Heart left ventricle (tissue), 16 donors: Measurements from ENCODE around the gene ZNF354B. TPM values are rescaled to one million over a fixed set of nuclear protein-coding genes. Genes with fewer than 3 reads are reported as not detected.

Experiments used
- ATAC-seq, 4 donors: fragments of 200-7000 bp; cut with Tn5 transposase; one replicate each; pipeline ENCODE4 v1.9.1; 2020 to 2022; ENCODE audit warnings: moderate library complexity in 4 of 4, mild to moderate bottlenecking in 3 of 4, moderate number of reproducible peaks in 1 of 4
- DNase-seq, 5 donors: peaks; one replicate each; pipeline ENCODE4 v3.0.0-alpha.2; 2020
- H3K27ac ChIP-seq, 12 donors: fragments of 200-600 bp; sonication (generic) in 4 of 12; one replicate each; pipeline versions ENCODE4 v1.5.0 to v1.8.0; 2016 to 2022; ENCODE audit warnings: mild to moderate bottlenecking in 2 of 12
- H3K27me3 ChIP-seq, 9 donors: fragments of 200-600 bp; sonication (generic) in 2 of 9; one replicate each; pipeline versions ENCODE4 v1.5.1 to v1.8.0; 2016 to 2022; ENCODE audit warnings: mild to moderate bottlenecking in 3 of 9
- H3K36me3 ChIP-seq, 9 donors: fragments of 200-600 bp; sonication (generic) in 2 of 9; one replicate each; pipeline versions ENCODE4 v1.5.0 to v1.8.0; 2018 to 2022; ENCODE audit warnings: mild to moderate bottlenecking in 2 of 9
- H3K4me1 ChIP-seq, 12 donors: fragments of 200-600 bp; sonication (generic) in 4 of 12; one replicate each; pipeline versions ENCODE4 v1.5.0 to v1.8.0; 2016 to 2022; ENCODE audit warnings: mild to moderate bottlenecking in 3 of 12
- H3K4me3 ChIP-seq, 12 donors: fragments of 200-600 bp; sonication (generic) in 4 of 12; one replicate each; pipeline versions ENCODE4 v1.5.0 to v1.8.0; 2017 to 2022; ENCODE audit warnings: mild to moderate bottlenecking in 9 of 12, moderate library complexity in 4 of 12
- H3K9me3 ChIP-seq, 12 donors: fragments of 200-600 bp; sonication (generic) in 4 of 12; one replicate each; pipeline versions ENCODE4 v1.5.0 to v1.8.0; 2016 to 2022; ENCODE audit warnings: mild to moderate bottlenecking in 1 of 12
- POLR2A ChIP-seq, 2 donors: fragments of 450-650 bp; IDR thresholded peaks; one replicate each; pipeline ENCODE4 v1.6.1; 2017; ENCODE audit warnings: antibody characterized with exemption in 2 of 2, mild to moderate bottlenecking in 2 of 2, moderate library complexity in 2 of 2
- WGBS, 4 donors: extraction: QIAGEN DNeasy Blood & Tissue Kit in 2 of 4; methylation state at CpG; one replicate each; pipeline versions ENCODE4 v1.1.5 to v1.1.7; 2013 to 2018; 5-methylcytosine and 5-hydroxymethylcytosine counted together
- intact Hi-C, 10 donors: fragments of 100-400 bp; cut with DNase I; formaldehyde crosslinking; loops; one replicate each; pipeline versions ENCODE4 v1.11.1 to v1.14.2; 2022
- polyA plus RNA-seq, 2 donors: library from polyadenylated mRNA; stranded (reverse); fragments of 200-250 nt; gene quantifications; one replicate each; pipeline ENCODE4 v1.2.3, GENCODE V29; 2013
- total RNA-seq, 9 donors: library from RNA; depleted of rRNA in 2 of 9; stranded (reverse); fragments of >200 nt in 2 of 9; fragmentation: NEBNext Ultra II Directional in 3 of 9; extraction: Animal tissue kit (Norgen Biotek cat#: 25700) in 3 of 9; gene quantifications; one replicate each; pipeline versions ENCODE4 v1.1.0 to v1.2.4, GENCODE V29; 2016 to 2023
- TF ChIP-seq, protein P1 (sequence below), 12 donors: fragments of 200-600 bp; sonication (generic) in 4 of 12; IDR thresholded peaks; one replicate each; pipeline versions ENCODE4 v1.5.0 to v1.8.0; 2018 to 2022; ENCODE audit warnings: antibody characterized with exemption in 12 of 12, mild to moderate bottlenecking in 5 of 12
- donor health status: ischemic (EF 13 %, LVEDD 7.1; RV severe dilation, severe dysfunction).
- donor health status: healthy with polysubstance abuse.
- donor health status: DM: no; HTN: yes; CAD: no.
- donor health status: DM: no; HTN: no; CAD: no.
- donor health status: ischemic (EF 25% LVEDD 6.9; RV normal size, moderate dysfunction).
- donor health status: ischemic (EF 25% LVEDD 5.7; RV mildly dilated, moderate dysfunction).
- donor health status: healthy.
- donor health status: DM: yes; HTN: yes; CAD: no.
- donor health status: ischemic (EF 35%, LVEDD 5.7; RV mildly dilated, moderate dysfunction).
- donor health status: nonischemic (EF 11% LVEDD 7.7; RV severe dilation, severe dysfunction).
- donor health status: DM: yes; HTN: yes; CAD: no.
- donor health status: PGD.
- donor health status: ischemic (EF 29% LVEDD 5.4; RV normal size, mild dysfunction).
- donor health status: nonischemic (EF 23%, LVEDD 6.1; RV moderate dilation, normal function).

Gene ZNF354B
- total and polyA plus RNA-seq, 11 donors, result 3.5 to 11.9 (median 7.0) TPM

DNA sequence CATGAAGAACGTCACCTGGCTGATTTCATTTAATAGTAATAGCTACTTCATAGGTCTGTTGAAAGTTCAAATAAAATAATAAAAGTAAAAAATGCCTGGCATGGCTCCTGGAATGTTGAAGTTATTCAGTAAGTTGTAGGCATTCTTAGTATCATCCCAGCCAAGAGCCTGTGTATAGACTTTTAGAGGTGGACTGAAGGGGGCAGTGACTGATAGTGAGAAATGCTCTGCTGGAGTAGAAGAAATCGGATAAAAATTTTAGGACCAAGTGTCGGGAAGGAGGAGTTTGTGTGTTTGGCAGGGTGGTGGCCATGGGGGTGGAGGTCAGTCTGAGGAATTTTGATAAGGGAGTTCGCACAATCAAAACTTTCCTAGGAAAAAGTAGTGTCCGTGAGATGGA is 39.5 kb downstream of the ZNF354B start:
- intact Hi-C loops, result loop anchor here in 1 of 10 donors (5.0 kb wide), 1 partner anchor 37 kb away; no protein-coding TSS in a partner anchor
- no peak overlapping the region for H3K27ac ChIP-seq
- H3K9me3 ChIP-seq, result peaks cover 0 to 30% (median 0%) of the 10 kb centered on the region in 12 donors
- H3K4me1 ChIP-seq, result peaks cover 0 to 11% (median 2%) of the 10 kb centered on the region in 12 donors
- DNase-seq, result no peak
- H3K4me3 ChIP-seq, result no peak overlapping the region
- ATAC-seq, result no peak
- 82 to 88% (median 84%) methylated on average over 5 of the region's 5 CpGs for WGBS, 4 donors
- TF ChIP-seq, protein P1, sequence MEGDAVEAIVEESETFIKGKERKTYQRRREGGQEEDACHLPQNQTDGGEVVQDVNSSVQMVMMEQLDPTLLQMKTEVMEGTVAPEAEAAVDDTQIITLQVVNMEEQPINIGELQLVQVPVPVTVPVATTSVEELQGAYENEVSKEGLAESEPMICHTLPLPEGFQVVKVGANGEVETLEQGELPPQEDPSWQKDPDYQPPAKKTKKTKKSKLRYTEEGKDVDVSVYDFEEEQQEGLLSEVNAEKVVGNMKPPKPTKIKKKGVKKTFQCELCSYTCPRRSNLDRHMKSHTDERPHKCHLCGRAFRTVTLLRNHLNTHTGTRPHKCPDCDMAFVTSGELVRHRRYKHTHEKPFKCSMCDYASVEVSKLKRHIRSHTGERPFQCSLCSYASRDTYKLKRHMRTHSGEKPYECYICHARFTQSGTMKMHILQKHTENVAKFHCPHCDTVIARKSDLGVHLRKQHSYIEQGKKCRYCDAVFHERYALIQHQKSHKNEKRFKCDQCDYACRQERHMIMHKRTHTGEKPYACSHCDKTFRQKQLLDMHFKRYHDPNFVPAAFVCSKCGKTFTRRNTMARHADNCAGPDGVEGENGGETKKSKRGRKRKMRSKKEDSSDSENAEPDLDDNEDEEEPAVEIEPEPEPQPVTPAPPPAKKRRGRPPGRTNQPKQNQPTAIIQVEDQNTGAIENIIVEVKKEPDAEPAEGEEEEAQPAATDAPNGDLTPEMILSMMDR (IDR thresholded peaks at IDR 0.05), result no peak
- H3K27me3 ChIP-seq, result peaks cover 0 to 6% (median 0%) of the 10 kb centered on the region in 9 donors
- peaks cover 0 to 11% (median 0%) of the 10 kb centered on the region in 9 donors for H3K36me3 ChIP-seq

DNA sequence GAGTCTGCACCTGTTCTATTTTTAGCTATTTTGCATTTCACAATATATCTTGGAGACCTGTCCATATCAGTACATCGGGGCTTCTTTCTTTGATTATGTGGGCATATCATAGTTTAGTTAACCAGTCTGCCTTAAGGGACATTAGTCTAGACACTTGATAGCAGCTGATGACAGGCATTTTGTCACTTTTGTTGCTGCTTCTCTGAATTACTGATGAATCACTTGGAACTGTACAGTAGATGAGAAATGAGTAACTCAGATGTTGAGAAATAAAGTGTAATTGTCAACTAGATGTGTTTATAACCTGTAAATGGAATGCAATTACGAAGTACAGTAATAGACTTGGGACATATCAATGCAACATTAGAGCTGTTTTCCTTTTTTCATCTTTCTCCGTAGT is 43.1 kb downstream of the ZNF354B start:
- TF ChIP-seq, protein P1 (IDR thresholded peaks at IDR 0.05), result no peak
- no peak for TF ChIP-seq POLR2A (IDR thresholded peaks at IDR 0.05)
- no peak overlapping the region for H3K27ac ChIP-seq
- no peaks in the 10 kb centered on the region for H3K4me1 ChIP-seq
- no peak overlapping the region for H3K4me3 ChIP-seq
- ATAC-seq (no peak), DNase-seq (no peak)
- H3K27me3 ChIP-seq, result no peaks in the 10 kb centered on the region
- peaks cover 0 to 53% (median 5%) of the 10 kb centered on the region in 12 donors for H3K9me3 ChIP-seq
- intact Hi-C loops, result no loop called here
- 55 to 91% (median 75%) methylated on average over 3 of the region's 3 CpGs for WGBS, 4 donors
- H3K36me3 ChIP-seq, result peaks cover 0 to 17% (median 3%) of the 10 kb centered on the region in 9 donors

- WGBS, 4 donors, result 96 to 98% (median 97%) methylated on average over 11 of the region's 11 CpGs
- TF ChIP-seq, protein P1 (IDR thresholded peaks at IDR 0.05), result no peak
- TF ChIP-seq POLR2A (IDR thresholded peaks at IDR 0.05), result no peak
- DNase-seq (no peak), ATAC-seq (no peak)
- intact Hi-C loops, result loop anchor here in 1 of 10 donors (10.0 kb wide), 1 partner anchor 67 kb away; no protein-coding TSS in a partner anchor
- H3K27ac ChIP-seq, result no peak overlapping the region
- H3K4me1 ChIP-seq, result no peaks in the 10 kb centered on the region
- H3K9me3 ChIP-seq, result peaks cover 13 to 100% (median 98%) of the 10 kb centered on the region in 12 donors
- peaks cover 0 to 72% (median 0%) of the 10 kb centered on the region in 9 donors for H3K36me3 ChIP-seq
- no peak overlapping the region for H3K4me3 ChIP-seq
- H3K27me3 ChIP-seq, result no peaks in the 10 kb centered on the region
These were observed 72.3 kb downstream of the ZNF354B start for GRCh38 chr5:178931846-178932760.

Other genes with a start within 250 kb of the ZNF354B start
- 10 to 100 TPM in 8 of 9 donors, 1 to 10 TPM in 1; 9.9 to 24.0 (median 16.3) TPM for gene CLK4, start 232.9 kb upstream of the ZNF354B start, total RNA-seq
- 10 to 100 TPM in 1 of 2 donors, 1 to 10 TPM in 1; 5.2 to 23.4 TPM for gene CLK4, start 232.9 kb upstream of the ZNF354B start, polyA plus RNA-seq
- 10 to 100 TPM in 1 of 9 donors, 1 to 10 TPM in 8; 5.9 to 10.2 (median 7.2) TPM for gene ZNF354A, start 129.3 kb upstream of the ZNF354B start, total RNA-seq
- gene ZNF354A, start 129.3 kb upstream of the ZNF354B start, polyA plus RNA-seq, result 1 to 10 TPM; 6.4 to 7.7 TPM
- gene ZFP2, start 36.0 kb downstream of the ZNF354B start, total RNA-seq, result 1 to 10 TPM in 6 of 9 donors, under 1 TPM in 3; 0.49 to 1.6 (median 1.2) TPM
- under 1 TPM; 0.32 to 0.61 TPM for gene ZFP2, start 36.0 kb downstream of the ZNF354B start, polyA plus RNA-seq
- gene ZNF454, start 81.2 kb downstream of the ZNF354B start, total RNA-seq, result 1 to 10 TPM; 1.3 to 3.4 (median 1.8) TPM
- gene ZNF454, start 81.2 kb downstream of the ZNF354B start, polyA plus RNA-seq, result 1 to 10 TPM; 1.5 to 1.8 TPM
- gene GRM6, start 135.4 kb downstream of the ZNF354B start, total RNA-seq, result not detected
- under 1 TPM in 1 of 2 donors, not detected in 1; 0.04 TPM for gene GRM6, start 135.4 kb downstream of the ZNF354B start, polyA plus RNA-seq
- gene ZNF879, start 163.9 kb downstream of the ZNF354B start, total RNA-seq, result 1 to 10 TPM; 2.8 to 4.5 (median 3.3) TPM
- 1 to 10 TPM; 2.3 to 2.8 TPM for gene ZNF879, start 163.9 kb downstream of the ZNF354B start, polyA plus RNA-seq
- 1 to 10 TPM; 3.5 to 5.7 (median 4.1) TPM for gene ZNF354C, start 200.4 kb downstream of the ZNF354B start, total RNA-seq
- 1 to 10 TPM; 1.3 to 1.9 TPM for gene ZNF354C, start 200.4 kb downstream of the ZNF354B start, polyA plus RNA-seq